ENCODE results near the gene ASCC1.

DNA sequence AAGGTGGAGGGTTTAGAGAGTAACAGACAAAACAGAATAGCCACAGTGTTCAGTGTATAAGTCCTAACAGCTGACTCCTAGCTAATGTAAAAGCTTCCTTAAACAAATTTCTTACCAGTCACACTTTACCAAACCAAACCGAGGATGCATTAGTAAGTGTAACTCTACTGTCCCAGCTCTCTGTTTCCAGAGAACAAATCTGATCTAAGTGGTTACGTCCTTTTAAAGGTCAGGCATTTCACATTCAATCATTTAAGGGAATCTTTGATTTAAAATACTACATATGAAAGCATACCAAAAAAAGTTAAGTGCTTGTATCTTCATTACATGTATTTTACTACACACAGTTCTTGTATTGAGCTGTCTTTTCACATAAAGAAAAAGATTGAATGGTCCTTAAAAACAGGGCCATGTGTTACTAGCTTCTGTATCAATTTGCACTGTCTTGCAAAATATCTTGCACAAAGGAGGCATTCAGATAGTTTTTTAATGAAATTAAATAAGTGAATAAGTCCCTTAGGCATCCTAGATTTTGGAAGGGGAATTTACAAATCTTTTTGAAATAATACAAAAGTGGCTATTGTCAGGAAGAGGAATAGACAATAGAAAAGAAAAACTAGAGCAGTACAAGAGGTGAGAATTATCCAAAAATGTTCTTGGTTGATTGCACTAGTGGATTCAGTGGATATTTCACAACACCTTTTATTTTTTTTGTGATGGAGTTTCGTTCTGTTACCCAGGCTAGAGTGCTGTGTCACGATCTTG, 69.3 kb downstream of the ASCC1 start:
- TF ChIP-seq, protein P1, sequence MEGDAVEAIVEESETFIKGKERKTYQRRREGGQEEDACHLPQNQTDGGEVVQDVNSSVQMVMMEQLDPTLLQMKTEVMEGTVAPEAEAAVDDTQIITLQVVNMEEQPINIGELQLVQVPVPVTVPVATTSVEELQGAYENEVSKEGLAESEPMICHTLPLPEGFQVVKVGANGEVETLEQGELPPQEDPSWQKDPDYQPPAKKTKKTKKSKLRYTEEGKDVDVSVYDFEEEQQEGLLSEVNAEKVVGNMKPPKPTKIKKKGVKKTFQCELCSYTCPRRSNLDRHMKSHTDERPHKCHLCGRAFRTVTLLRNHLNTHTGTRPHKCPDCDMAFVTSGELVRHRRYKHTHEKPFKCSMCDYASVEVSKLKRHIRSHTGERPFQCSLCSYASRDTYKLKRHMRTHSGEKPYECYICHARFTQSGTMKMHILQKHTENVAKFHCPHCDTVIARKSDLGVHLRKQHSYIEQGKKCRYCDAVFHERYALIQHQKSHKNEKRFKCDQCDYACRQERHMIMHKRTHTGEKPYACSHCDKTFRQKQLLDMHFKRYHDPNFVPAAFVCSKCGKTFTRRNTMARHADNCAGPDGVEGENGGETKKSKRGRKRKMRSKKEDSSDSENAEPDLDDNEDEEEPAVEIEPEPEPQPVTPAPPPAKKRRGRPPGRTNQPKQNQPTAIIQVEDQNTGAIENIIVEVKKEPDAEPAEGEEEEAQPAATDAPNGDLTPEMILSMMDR (IDR thresholded peaks at IDR 0.05): no peak
- no peak for TF ChIP-seq POLR2AphosphoS5 (IDR thresholded peaks at IDR 0.05)

Data from stomach (tissue), 4 donors.